Measurements from ENCODE around the gene NPM1.
"Not testable (repeated sequence)": the region's sequence is repeated elsewhere in the genome, so short reads cannot be mapped to it uniquely, and the experiment has no call there.

Gene NPM1

DNA sequence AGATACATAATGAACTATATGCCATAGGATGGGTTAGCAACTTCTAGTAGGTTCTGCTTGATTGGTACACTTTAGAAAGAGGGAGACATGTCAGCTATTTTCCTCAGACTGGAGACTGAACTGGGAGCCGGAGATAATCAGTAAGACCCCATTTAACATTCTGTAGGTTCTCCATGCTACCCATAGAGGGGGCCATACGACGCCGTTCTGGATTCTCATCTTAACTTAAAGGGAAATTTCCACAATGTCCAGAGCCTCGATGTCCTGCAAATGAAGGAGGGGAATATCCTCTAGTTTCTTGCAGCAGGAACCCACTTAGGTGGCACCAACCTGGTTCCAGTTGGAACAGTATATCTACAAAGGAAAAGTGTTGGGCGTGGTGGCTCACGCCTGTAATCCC is 22.3 kb upstream of the NPM1 start:
- H3K27me3 ChIP-seq (ENCODE audit: control insufficient read depth, insufficient read depth, low read length) = no peaks in the 10 kb centered on the region
- H3K4me3 ChIP-seq (ENCODE audit: low read depth, low read length) = no peak overlapping the region
- H3K4me1 ChIP-seq (ENCODE audit: control insufficient read depth, insufficient read depth, low read length) = no peaks in the 10 kb centered on the region
- H3K9me3 ChIP-seq (ENCODE audit: control insufficient read depth, insufficient read depth, low read length) = no peaks in the 10 kb centered on the region
- no peaks in the 10 kb centered on the region for H3K36me3 ChIP-seq (ENCODE audit: control insufficient read depth, insufficient read depth, low read length)
- H3K9ac ChIP-seq (ENCODE audit: low read depth, low read length) = no peak overlapping the region

GRCh38 chr5:171366645-171367044 is 21.0 kb upstream of the NPM1 start:
- no peaks in the 10 kb centered on the region for H3K27me3 ChIP-seq (ENCODE audit: control insufficient read depth, insufficient read depth, low read length)
- no peaks in the 10 kb centered on the region for H3K9me3 ChIP-seq (ENCODE audit: control insufficient read depth, insufficient read depth, low read length)
- no peaks in the 10 kb centered on the region for H3K36me3 ChIP-seq (ENCODE audit: control insufficient read depth, insufficient read depth, low read length)
- H3K4me1 ChIP-seq (ENCODE audit: control insufficient read depth, insufficient read depth, low read length) = no peaks in the 10 kb centered on the region
- no peak overlapping the region for H3K9ac ChIP-seq (ENCODE audit: low read depth, low read length)
- H3K4me3 ChIP-seq (ENCODE audit: low read depth, low read length) = no peak overlapping the region

DNA sequence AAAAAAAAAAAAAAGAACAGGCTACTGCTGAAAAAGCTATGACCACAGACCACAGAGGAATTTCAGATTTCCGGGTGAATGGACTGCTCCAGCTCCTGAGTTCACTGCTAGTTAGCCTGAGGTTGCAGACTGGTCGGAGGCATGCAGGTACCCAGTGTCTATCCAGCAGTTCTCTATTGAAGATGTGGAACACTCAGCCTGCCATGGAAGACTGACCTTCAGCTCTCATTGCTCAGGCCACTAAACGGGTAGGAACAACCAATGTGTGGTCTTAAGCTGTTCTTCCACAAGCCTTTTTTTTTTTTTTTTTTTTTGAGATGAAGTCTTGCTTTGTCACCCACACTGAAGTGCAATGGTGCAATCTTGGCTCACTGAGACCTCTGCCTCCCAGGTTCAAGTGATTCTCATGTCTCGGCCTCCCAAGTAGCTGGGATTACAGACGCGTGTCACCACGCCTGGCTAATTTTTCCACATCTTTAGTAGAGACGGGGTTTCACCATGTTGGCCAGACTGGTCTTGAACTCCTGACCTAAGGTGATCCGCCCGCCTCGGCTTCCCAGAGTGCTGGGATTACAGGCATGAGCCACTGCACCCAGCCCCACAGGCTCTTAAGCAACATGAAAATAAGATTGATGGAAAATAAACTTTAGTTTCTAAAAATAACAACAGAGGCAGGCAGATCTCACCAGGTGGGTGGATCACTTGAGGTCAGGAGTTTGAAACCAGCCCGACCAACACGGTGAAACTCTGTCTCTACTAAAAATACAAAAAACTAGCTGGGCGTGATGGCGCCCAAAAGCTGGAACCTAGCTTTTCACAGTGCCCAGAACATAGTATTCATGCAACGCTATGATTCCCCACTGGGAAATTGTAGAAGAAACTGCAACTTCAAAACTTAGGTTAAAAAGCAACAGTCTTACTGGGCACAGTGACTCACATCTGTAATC is 20.0 kb upstream of the NPM1 start:
- Histone ChIP-seq H3K4me3 (ENCODE audit: low read depth, low read length) (no peak overlapping the region), H3K36me3 (ENCODE audit: control insufficient read depth, insufficient read depth, low read length) (no peaks in the 10 kb centered on the region), H3K4me1 (ENCODE audit: control insufficient read depth, insufficient read depth, low read length) (no peaks in the 10 kb centered on the region), H3K27me3 (ENCODE audit: control insufficient read depth, insufficient read depth, low read length) (no peaks in the 10 kb centered on the region), H3K9ac (ENCODE audit: low read depth, low read length) (no peak overlapping the region), H3K9me3 (ENCODE audit: control insufficient read depth, insufficient read depth, low read length) (no peaks in the 10 kb centered on the region)

GRCh38 chr5:171369056-171369455 is 18.6 kb upstream of the NPM1 start:
- no peaks in the 10 kb centered on the region for H3K4me1 ChIP-seq (ENCODE audit: control insufficient read depth, insufficient read depth, low read length)
- no peaks in the 10 kb centered on the region for H3K36me3 ChIP-seq (ENCODE audit: control insufficient read depth, insufficient read depth, low read length)
- no peak overlapping the region for H3K4me3 ChIP-seq (ENCODE audit: low read depth, low read length)
- no peak overlapping the region for H3K9ac ChIP-seq (ENCODE audit: low read depth, low read length)
- H3K27me3 ChIP-seq (ENCODE audit: control insufficient read depth, insufficient read depth, low read length) = no peaks in the 10 kb centered on the region
- H3K9me3 ChIP-seq (ENCODE audit: control insufficient read depth, insufficient read depth, low read length) = no peaks in the 10 kb centered on the region

DNA sequence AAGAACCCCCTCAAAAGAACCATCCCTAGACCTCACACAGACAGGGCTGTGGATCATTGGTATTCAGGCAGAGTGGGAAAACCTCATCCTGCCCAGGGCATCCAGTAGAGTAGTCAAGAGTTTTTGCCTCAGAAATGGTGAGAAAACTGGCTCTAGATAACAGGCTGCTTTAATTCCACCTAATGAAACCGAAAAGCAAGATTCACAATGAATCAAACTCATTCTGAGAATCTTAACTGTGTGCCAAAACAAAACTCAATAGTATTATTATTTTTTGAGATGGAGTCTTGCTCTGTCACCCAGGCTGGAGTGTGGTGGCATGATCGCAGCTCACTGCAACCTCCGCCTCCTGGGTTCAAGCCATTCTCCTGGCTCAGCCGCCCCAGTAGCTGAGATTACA is 17.8 kb upstream of the NPM1 start:
- H3K4me1 ChIP-seq (ENCODE audit: control insufficient read depth, insufficient read depth, low read length) = no peaks in the 10 kb centered on the region
- no peaks in the 10 kb centered on the region for H3K9me3 ChIP-seq (ENCODE audit: control insufficient read depth, insufficient read depth, low read length)
- H3K36me3 ChIP-seq (ENCODE audit: control insufficient read depth, insufficient read depth, low read length) = no peaks in the 10 kb centered on the region
- H3K4me3 ChIP-seq (ENCODE audit: low read depth, low read length) = no peak overlapping the region
- H3K27me3 ChIP-seq (ENCODE audit: control insufficient read depth, insufficient read depth, low read length) = no peaks in the 10 kb centered on the region
- no peak overlapping the region for H3K9ac ChIP-seq (ENCODE audit: low read depth, low read length)

DNA sequence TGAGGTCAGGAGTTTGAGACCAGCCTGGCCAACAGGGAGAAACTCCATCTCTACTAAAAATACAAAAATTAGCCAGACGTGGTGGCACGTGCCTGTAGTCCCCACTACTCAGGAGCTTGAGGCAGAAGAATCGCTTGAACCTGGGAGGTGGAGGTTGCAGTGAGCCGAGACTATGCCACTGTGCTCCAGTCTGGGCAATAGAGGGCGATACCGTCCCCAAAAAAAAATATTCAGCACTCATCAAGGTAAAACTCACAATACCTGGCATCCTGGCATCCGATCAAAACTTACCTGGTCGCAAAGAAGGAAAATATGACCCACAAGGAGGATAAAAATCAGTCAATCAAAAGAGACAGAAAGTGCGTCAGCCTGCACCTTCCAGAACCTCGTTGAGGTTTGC is 16.8 kb upstream of the NPM1 start:
- not testable (repeated sequence) for H3K4me1 ChIP-seq (ENCODE audit: control insufficient read depth, insufficient read depth, low read length); H3K27me3 ChIP-seq (ENCODE audit: control insufficient read depth, insufficient read depth, low read length); H3K9me3 ChIP-seq (ENCODE audit: control insufficient read depth, insufficient read depth, low read length); H3K9ac ChIP-seq (ENCODE audit: low read depth, low read length); H3K36me3 ChIP-seq (ENCODE audit: control insufficient read depth, insufficient read depth, low read length); H3K4me3 ChIP-seq (ENCODE audit: low read depth, low read length)

DNA sequence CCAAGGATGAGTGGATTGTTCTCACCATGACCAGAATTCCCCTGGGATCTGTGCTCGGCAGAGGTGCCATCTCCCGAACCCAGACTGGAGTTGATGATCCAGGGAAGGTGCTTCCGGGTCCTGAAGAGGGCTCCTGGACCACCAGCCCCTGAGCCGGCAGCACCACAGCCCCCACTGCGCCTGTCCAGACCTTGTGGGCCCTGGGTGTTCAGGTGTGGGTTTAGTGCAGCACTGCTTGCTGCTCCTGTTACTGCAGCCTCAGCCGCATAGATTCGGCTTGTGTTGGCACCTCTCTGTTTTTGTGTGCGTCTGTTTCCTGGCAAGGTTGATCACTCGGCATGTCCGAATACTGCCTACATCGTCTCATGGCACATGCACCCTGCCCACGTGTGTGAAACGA is 16.3 kb upstream of the NPM1 start:
- Histone ChIP-seq H3K9me3 (ENCODE audit: control insufficient read depth, insufficient read depth, low read length) (no peaks in the 10 kb centered on the region), H3K4me3 (ENCODE audit: low read depth, low read length) (no peak overlapping the region), H3K9ac (ENCODE audit: low read depth, low read length) (no peak overlapping the region), H3K36me3 (ENCODE audit: control insufficient read depth, insufficient read depth, low read length) (no peaks in the 10 kb centered on the region), H3K27me3 (ENCODE audit: control insufficient read depth, insufficient read depth, low read length) (no peaks in the 10 kb centered on the region), H3K4me1 (ENCODE audit: control insufficient read depth, insufficient read depth, low read length) (no peaks in the 10 kb centered on the region)

GRCh38 chr5:171379961-171380360 is 7.7 kb upstream of the NPM1 start:
- no peak overlapping the region for H3K4me3 ChIP-seq (ENCODE audit: low read depth, low read length)
- no peaks in the 10 kb centered on the region for H3K36me3 ChIP-seq (ENCODE audit: control insufficient read depth, insufficient read depth, low read length)
- no peaks in the 10 kb centered on the region for H3K9me3 ChIP-seq (ENCODE audit: control insufficient read depth, insufficient read depth, low read length)
- no peaks in the 10 kb centered on the region for H3K27me3 ChIP-seq (ENCODE audit: control insufficient read depth, insufficient read depth, low read length)
- no peak overlapping the region for H3K9ac ChIP-seq (ENCODE audit: low read depth, low read length)
- H3K4me1 ChIP-seq (ENCODE audit: control insufficient read depth, insufficient read depth, low read length) = no peaks in the 10 kb centered on the region

DNA sequence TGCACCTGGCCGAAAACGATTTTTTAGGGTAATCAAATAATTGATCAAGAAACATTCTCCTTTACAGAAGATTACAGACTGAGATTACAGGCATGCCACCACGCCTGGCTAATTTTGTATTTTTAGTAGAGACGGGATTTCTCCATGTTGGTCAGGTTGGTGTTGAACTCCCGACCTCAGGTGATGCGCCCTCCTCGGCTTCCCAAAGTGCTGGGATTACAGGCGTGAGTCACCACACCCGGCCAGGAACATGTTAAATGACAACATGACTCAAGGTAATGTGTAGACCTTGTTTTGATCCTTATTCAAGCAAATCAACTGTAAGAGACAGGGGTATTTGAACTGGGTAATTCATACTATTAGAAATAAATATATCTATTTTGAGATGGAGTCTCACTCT is 3.2 kb upstream of the NPM1 start:
- not testable (repeated sequence) for H3K36me3 ChIP-seq (ENCODE audit: control insufficient read depth, insufficient read depth, low read length); H3K4me3 ChIP-seq (ENCODE audit: low read depth, low read length)

DNA sequence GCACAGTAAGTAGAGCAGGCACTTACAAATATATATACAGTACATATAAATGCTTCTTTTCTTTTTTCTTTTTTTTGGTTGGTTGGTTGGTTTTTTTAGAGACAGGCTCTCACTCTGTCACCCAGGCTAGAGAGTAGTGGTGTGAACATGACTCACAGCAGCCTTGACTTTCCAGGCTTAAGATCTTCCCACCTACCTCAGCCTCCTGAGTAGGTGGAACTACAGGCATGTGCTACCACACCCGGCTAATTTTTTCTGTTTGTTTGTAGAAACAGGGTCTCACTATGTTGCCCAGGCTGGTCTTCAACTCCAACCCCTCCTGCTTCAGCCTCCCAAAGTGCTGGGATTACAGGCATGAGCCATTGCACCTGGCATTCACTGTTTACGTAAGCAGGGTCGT is 2.6 kb upstream of the NPM1 start:
- H3K36me3 ChIP-seq (ENCODE audit: control insufficient read depth, insufficient read depth, low read length); H3K4me3 ChIP-seq (ENCODE audit: low read depth, low read length); H3K27me3 ChIP-seq (ENCODE audit: control insufficient read depth, insufficient read depth, low read length); H3K4me1 ChIP-seq (ENCODE audit: control insufficient read depth, insufficient read depth, low read length); H3K9ac ChIP-seq (ENCODE audit: low read depth, low read length); H3K9me3 ChIP-seq (ENCODE audit: control insufficient read depth, insufficient read depth, low read length): not testable (repeated sequence)

More for the DNA sequence above, 3.2 kb upstream of the NPM1 start:
- H3K4me1 ChIP-seq (ENCODE audit: control insufficient read depth, insufficient read depth, low read length); H3K27me3 ChIP-seq (ENCODE audit: control insufficient read depth, insufficient read depth, low read length); H3K9me3 ChIP-seq (ENCODE audit: control insufficient read depth, insufficient read depth, low read length); H3K9ac ChIP-seq (ENCODE audit: low read depth, low read length): not testable (repeated sequence)

- H3K36me3 ChIP-seq (ENCODE audit: control insufficient read depth, insufficient read depth, low read length) = peaks cover 18% of the 10 kb centered on the region
- H3K4me1 ChIP-seq (ENCODE audit: control insufficient read depth, insufficient read depth, low read length) = peaks cover 7% of the 10 kb centered on the region
- no peaks in the 10 kb centered on the region for H3K9me3 ChIP-seq (ENCODE audit: control insufficient read depth, insufficient read depth, low read length)
- no peak overlapping the region for H3K4me3 ChIP-seq (ENCODE audit: low read depth, low read length)
- H3K9ac ChIP-seq (ENCODE audit: low read depth, low read length) = no peak overlapping the region
- no peaks in the 10 kb centered on the region for H3K27me3 ChIP-seq (ENCODE audit: control insufficient read depth, insufficient read depth, low read length)
These were observed 1.5 kb upstream of the NPM1 start for GRCh38 chr5:171386006-171386671.

GRCh38 chr5:171386861-171387344 is 746 bp upstream of the NPM1 start:
- Histone ChIP-seq H3K27me3 (ENCODE audit: control insufficient read depth, insufficient read depth, low read length) (no peaks in the 10 kb centered on the region), H3K9ac (ENCODE audit: low read depth, low read length) (peak overlapping the region; percentile 99), H3K36me3 (ENCODE audit: control insufficient read depth, insufficient read depth, low read length) (peaks cover 25% of the 10 kb centered on the region), H3K4me3 (ENCODE audit: low read depth, low read length) (peak overlapping the region; percentile 81), H3K9me3 (ENCODE audit: control insufficient read depth, insufficient read depth, low read length) (no peaks in the 10 kb centered on the region), H3K4me1 (ENCODE audit: control insufficient read depth, insufficient read depth, low read length) (peaks cover 7% of the 10 kb centered on the region)
